ENCODE measurements around the gene CDH20.

GRCh38 chr18:61400016-61400635, 66.9 kb downstream of the CDH20 start:
- TF ChIP-seq POLR2A (IDR thresholded peaks at IDR 0.05) (no peak), CTCF (IDR thresholded peaks at IDR 0.05) (no peak)
